Measurements from ENCODE around the gene CGB7.

CGB7 gene

GRCh38 chr19:49017041-49017665, 40.4 kb downstream of the CGB7 start, which contains the start of gene LHB:
LHB (minus strand) TSS chr19:49017091; CDS start chr19:49017081, 10 bp downstream.
- DNase-seq = no peak

DNA sequence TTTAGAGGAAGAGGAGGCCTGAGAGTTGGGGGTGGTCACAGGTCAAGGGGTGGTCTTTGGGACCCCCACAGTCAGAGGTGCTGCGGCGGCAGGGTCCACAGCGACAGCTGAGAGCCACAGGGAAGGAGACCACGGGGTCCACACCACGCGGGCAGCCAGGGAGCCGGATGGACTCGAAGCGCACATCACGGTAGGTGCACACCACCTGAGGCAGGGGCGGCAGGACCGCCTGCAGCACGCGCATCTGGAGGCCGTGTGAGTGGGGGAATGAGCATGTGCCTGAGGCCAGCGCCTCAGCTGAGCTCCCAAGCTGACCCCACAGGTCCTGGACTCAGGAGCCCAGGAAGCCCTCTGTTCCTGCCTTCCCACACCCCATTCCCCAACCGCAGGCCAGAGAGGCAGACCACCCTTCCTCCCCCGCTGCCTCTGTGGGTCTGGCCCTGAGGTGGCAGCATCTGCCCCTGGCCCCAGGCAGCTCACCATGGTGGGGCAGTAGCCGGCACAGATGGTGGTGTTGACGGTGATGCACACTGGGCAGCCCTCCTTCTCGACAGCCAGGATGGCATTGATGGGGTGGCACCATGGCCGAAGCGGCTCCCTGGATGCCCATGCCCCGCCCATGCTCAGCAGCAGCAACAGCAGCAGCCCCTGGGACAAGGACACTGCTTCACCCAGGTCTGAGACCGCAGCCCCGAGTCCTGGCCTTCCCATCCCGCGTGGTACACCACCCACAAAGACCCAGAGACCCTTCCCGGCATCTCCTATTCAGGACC, 41.3 kb downstream of the CGB7 start:
- no peak for DNase-seq

GRCh38 chr19:49014870-49015255, 42.7 kb downstream of the CGB7 start:
- no peak for DNase-seq

DNA sequence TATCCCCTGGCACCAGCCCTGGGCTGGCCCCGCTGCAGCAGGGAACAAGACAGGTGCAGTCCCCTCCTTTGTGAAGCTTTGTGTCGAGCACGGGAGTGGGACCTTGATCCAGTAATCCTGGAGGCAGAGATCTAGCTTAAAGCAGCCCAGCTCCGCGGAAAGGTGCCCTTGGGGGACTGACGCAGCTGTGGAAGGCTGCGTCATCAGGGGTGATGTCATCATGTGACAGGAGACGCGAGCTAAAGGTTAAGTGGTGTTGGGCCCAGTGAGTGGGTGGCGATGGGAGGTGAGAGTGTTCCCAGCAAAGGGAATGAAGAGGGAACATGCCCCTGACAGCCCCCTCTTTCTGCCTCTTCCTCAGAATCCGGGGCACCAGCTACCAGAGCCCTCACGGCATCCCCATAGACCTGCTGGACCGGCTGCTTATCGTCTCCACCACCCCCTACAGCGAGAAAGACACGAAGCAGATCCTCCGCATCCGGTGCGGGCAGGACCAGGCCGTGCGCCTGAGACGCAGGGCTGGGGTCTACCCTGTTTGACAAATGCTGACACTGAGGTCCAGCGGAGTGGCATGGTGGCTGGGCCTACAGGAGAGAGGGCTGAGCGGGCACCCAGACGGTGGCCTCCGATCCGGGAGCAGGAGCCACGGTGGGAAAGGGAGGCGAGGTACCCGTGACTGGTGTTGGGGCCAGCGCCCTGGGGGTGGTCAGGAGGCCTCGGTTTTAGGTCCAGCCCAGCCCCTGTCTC, 43.3 kb downstream of the CGB7 start:
- DNase-seq = no peak

GRCh38 chr19:49011194-49011593, 46.4 kb downstream of the CGB7 start:
- DNase-seq = no peak

GRCh38 chr19:49010453-49010852, 47.1 kb downstream of the CGB7 start:
- DNase-seq = no peak

DNA sequence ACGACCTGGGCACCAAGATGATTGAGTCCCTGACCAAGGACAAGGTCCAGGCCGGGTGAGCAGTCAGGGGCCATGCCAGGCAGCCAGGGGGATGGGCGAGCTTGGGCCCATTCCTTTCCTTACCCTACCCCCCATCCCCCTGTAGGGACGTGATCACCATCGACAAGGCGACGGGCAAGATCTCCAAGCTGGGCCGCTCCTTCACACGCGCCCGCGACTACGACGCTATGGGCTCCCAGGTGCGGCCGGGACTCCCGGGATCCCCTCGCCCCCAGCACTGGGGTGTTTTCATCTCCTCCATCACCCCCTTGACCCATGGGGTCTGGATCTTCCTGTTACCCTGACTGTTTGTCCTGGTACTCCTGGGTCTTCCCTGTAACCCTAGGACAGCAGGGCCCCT, 47.7 kb downstream of the CGB7 start:
- DNase-seq = no peak

GRCh38 chr19:49006905-49007304, 50.6 kb downstream of the CGB7 start:
- no peak for DNase-seq

GRCh38 chr19:49004964-49005614, 52.5 kb downstream of the CGB7 start:
- DNase-seq = no peak
